Osteoblast (primary cell): ENCODE measurements around the gene UBA1. TPM values are rescaled to one million over a fixed set of nuclear protein-coding genes. Genes with fewer than 3 reads are reported as not detected.
A peak's percentile ranks its signal among the peaks of the same experiment; 100 is the strongest.

Experiments
- DNase-seq: peaks from one replicate; pipeline ENCODE4 v3.0.0; 2011; ENCODE audit warnings: low spot score, mixed read lengths; ENCODE audit not compliant: insufficient read length; ENCODE audit errors: missing footprints
- H2AFZ ChIP-seq: 2 replicates; pipeline ENCODE4 v1.6.0; 2011; ENCODE audit warnings: mild to moderate bottlenecking, low read length
- H3K27ac ChIP-seq: 2 replicates; pipeline ENCODE4 v1.5.1; 2011; ENCODE audit warnings: mild to moderate bottlenecking, low read depth, low read length, moderate library complexity
- H3K27me3 ChIP-seq: 2 replicates; pipeline ENCODE4 v1.6.0; 2012; ENCODE audit warnings: mild to moderate bottlenecking, control low read depth, inconsistent platforms, low read length, moderate library complexity; ENCODE audit not compliant: insufficient read depth
- H3K36me3 ChIP-seq: 2 replicates; pipeline ENCODE4 v1.5.1; 2011; ENCODE audit warnings: mild to moderate bottlenecking, low read length, control low read depth, moderate library complexity; ENCODE audit not compliant: insufficient read depth
- H3K4me1 ChIP-seq: 2 replicates; pipeline ENCODE4 v1.5.1; 2011; ENCODE audit warnings: mild to moderate bottlenecking, low read length, control low read depth, moderate library complexity; ENCODE audit not compliant: insufficient read depth
- H3K4me2 ChIP-seq: 2 replicates; pipeline ENCODE4 v1.6.0; 2011; ENCODE audit warnings: mild to moderate bottlenecking, low read length; ENCODE audit not compliant: insufficient read depth
- H3K4me3 ChIP-seq: fragments of 200-600 bp; sonication (generic); 3 replicates; pipeline ENCODE4 v1.5.1; 2012; ENCODE audit warnings: mild to moderate bottlenecking, low read length, inconsistent platforms; ENCODE audit not compliant: insufficient read depth
- H3K79me2 ChIP-seq: 2 replicates; pipeline ENCODE4 v1.6.0; 2012; ENCODE audit warnings: mild to moderate bottlenecking, low read length, control low read depth, inconsistent platforms; ENCODE audit not compliant: insufficient read depth
- H3K9me3 ChIP-seq: 2 replicates; pipeline ENCODE4 v1.5.1; 2011; ENCODE audit warnings: low read depth, low read length, control low read depth
- H4K20me1 ChIP-seq: 2 replicates; pipeline ENCODE4 v1.6.0; 2012; ENCODE audit warnings: mild to moderate bottlenecking, low read length, control low read depth; ENCODE audit not compliant: insufficient read depth
- total RNA-seq: library from RNA; depleted of rRNA; stranded (reverse); fragments of >200 nt; gene quantifications from 2 replicates; pipeline ENCODE4 v1.2.3, GENCODE V29; 2012
- TF ChIP-seq, protein P1 (sequence below): IDR thresholded peaks from 2 replicates; pipeline ENCODE4 v1.5.1; 2011; ENCODE audit warnings: mild to moderate bottlenecking, low read depth, low read length, moderate library complexity; ENCODE audit errors: extremely low read depth

UBA1 gene
- total RNA-seq, 1 donor, result 142 TPM

DNA sequence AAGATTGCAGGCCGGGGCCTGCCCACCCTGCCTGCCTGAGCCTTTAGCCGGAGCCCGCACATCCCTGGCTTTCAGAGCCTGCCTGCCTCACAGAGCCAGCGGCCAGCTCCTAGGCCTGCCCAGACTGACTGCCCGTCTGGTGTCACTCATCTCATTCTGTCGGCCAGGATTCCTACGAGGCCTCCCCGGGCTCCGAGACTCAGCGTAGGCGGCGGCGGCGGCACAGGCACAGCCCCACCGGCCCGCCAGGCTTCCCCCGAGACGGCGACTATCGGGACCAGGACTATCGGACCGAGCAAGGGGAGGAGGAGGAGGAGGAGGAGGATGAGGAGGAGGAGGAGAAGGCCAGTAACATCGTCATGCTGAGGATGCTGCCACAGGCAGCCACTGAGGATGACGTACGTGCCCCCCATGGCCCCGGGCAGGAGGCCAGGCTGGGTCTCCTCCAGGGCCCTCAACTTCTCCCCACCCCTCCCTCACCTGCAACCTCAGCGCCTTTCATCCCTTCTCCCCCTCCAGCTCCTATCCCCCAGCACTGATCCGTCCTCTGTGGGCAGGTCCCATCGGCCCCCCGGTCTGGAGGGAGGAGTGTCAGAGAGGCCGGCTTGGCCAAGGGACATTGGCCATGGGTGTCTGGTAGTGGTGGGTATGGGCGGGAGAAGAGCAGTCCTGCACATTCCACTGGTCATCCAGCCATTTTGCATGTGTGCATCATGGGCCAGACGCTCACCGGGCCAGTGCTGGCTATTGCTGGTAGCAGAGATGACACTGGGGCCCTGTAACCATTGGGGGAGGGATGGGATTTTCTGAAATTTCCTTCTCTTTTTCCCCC lies 22.6 kb upstream of the UBA1 start:
- H3K4me3 ChIP-seq, result no peak overlapping the region
- peaks cover 28% of the 10 kb centered on the region for H3K36me3 ChIP-seq
- H3K4me1 ChIP-seq, result no peaks in the 10 kb centered on the region
- TF ChIP-seq, protein P1, sequence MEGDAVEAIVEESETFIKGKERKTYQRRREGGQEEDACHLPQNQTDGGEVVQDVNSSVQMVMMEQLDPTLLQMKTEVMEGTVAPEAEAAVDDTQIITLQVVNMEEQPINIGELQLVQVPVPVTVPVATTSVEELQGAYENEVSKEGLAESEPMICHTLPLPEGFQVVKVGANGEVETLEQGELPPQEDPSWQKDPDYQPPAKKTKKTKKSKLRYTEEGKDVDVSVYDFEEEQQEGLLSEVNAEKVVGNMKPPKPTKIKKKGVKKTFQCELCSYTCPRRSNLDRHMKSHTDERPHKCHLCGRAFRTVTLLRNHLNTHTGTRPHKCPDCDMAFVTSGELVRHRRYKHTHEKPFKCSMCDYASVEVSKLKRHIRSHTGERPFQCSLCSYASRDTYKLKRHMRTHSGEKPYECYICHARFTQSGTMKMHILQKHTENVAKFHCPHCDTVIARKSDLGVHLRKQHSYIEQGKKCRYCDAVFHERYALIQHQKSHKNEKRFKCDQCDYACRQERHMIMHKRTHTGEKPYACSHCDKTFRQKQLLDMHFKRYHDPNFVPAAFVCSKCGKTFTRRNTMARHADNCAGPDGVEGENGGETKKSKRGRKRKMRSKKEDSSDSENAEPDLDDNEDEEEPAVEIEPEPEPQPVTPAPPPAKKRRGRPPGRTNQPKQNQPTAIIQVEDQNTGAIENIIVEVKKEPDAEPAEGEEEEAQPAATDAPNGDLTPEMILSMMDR, result no peak
- peaks cover 21% of the 10 kb centered on the region for H4K20me1 ChIP-seq
- peak; percentile 23 for DNase-seq
- H3K27me3 ChIP-seq, result peaks cover 5% of the 10 kb centered on the region
- no peak overlapping the region for H3K27ac ChIP-seq
- no peak overlapping the region for H3K4me2 ChIP-seq
- no peaks in the 10 kb centered on the region for H3K9me3 ChIP-seq
- peaks cover 35% of the 10 kb centered on the region for H3K79me2 ChIP-seq
- H2AFZ ChIP-seq, result no peak overlapping the region

DNA sequence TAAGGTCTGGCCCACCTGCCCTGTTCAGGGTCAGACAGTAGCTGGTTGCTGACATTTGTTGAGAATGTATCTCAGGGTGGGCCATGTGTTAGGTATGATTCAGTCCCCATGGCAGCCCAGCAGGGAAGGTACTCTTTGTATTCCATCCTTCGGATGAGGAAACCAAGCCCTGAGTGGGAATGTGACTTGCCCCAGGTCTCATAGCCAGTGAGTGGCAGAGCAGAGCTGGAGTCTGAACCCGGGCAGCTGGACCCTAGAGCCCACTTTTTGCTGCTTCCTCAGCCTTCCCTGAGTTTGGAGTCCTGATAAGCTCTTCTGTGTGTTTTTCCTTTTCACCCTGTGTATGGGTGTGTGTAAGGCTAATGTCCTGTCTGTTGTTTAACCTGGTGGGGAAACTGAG lies 21.6 kb upstream of the UBA1 start:
- Histone ChIP-seq H3K27ac (no peak overlapping the region), H3K4me3 (no peak overlapping the region), H3K4me1 (no peaks in the 10 kb centered on the region), H3K27me3 (peaks cover 5% of the 10 kb centered on the region), H3K9me3 (no peaks in the 10 kb centered on the region), H3K79me2 (peaks cover 30% of the 10 kb centered on the region), H2AFZ (no peak overlapping the region), H3K36me3 (peaks cover 32% of the 10 kb centered on the region), H4K20me1 (peaks cover 16% of the 10 kb centered on the region), H3K4me2 (no peak overlapping the region)
- peak; percentile 58 for DNase-seq
- TF ChIP-seq, protein P1, result no peak

DNA sequence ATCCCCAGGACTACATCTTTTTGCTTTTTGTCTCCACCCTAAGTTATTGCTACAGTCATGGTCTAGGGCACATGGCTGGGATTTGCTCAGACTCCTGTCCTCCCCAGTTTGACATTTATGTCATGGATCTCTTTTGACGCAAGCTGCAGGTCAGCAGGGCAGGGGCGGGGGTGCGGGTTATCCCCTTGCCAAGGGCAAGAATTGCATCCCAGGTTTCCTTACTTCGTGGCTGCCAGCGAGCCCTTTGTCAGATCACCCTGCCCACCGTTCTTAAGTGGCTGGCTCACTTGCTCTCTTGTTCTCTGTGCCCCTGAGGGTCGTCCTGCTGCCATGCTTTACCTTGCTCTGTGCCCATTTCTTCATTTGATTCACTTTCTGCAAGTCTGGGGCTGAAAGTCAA lies 21.1 kb upstream of the UBA1 start:
- H3K79me2 ChIP-seq, result peaks cover 29% of the 10 kb centered on the region
- DNase-seq, result peak; percentile 4
- peaks cover 5% of the 10 kb centered on the region for H3K27me3 ChIP-seq
- no peak overlapping the region for H2AFZ ChIP-seq
- no peak overlapping the region for H3K4me3 ChIP-seq
- no peaks in the 10 kb centered on the region for H3K9me3 ChIP-seq
- H3K36me3 ChIP-seq, result peaks cover 37% of the 10 kb centered on the region
- TF ChIP-seq, protein P1, result no peak
- peaks cover 16% of the 10 kb centered on the region for H4K20me1 ChIP-seq
- no peaks in the 10 kb centered on the region for H3K4me1 ChIP-seq
- no peak overlapping the region for H3K4me2 ChIP-seq
- no peak overlapping the region for H3K27ac ChIP-seq

DNA sequence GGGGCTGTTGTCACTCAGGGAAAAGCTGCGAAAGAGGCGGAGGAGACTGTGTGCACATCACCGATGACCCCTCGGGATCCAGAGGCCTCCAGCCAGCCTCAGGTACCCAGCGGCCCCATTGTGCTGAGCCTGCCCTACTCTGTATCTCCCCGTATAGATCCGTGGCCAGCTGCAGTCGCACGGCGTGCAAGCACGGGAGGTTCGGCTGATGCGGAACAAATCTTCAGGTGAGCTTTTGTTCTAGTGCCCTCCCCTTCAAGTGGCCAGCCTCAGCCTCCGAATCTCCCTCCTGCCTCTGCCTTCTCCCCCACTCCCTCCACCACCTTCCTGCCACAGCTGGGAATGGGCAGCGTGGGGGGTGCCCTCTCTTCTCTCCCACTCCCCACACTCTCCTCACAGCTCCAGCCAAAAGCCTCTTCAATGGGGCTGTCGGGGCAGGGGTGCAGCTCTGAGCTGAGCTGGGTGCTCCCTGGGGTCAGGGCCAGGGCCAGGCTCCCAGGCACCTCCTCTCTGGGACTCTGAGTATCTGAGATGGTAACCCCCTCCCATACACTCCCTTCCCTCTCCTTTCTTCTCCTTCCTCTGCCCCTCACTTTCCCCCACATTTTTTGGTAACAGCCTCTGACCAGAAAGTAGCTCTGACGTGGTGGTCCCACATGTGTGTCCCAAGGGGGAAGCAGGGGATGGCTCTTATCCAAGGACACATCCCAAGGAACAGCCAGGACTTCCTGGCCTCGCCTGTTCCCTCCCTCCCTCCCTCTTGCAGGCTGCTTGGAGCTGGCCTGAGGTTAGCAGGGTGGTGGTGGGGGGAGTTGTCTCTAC lies 20.4 kb upstream of the UBA1 start:
- peaks cover 5% of the 10 kb centered on the region for H3K27me3 ChIP-seq
- DNase-seq, result peak; percentile 34
- H2AFZ ChIP-seq, result no peak overlapping the region
- no peaks in the 10 kb centered on the region for H3K9me3 ChIP-seq
- no peak overlapping the region for H3K4me2 ChIP-seq
- peaks cover 43% of the 10 kb centered on the region for H3K36me3 ChIP-seq
- TF ChIP-seq, protein P1, result no peak
- peaks cover 24% of the 10 kb centered on the region for H3K79me2 ChIP-seq
- H3K4me1 ChIP-seq, result no peaks in the 10 kb centered on the region
- H3K4me3 ChIP-seq, result no peak overlapping the region
- H3K27ac ChIP-seq, result no peak overlapping the region
- peaks cover 16% of the 10 kb centered on the region for H4K20me1 ChIP-seq
